CD14-positive monocyte (primary cell): Measurements from ENCODE around the gene METAP1D. TPM values are rescaled to one million over a fixed set of nuclear protein-coding genes. Genes with fewer than 3 reads are reported as not detected.

Experiments used
- DNase-seq, 3 donors: peaks; one replicate each; pipeline ENCODE4 v3.0.0-alpha.2; 2011 to 2022
- H2AFZ ChIP-seq: 2 replicates; pipeline ENCODE4 v1.6.0; 2012; ENCODE audit warnings: mild to moderate bottlenecking, low read depth, low read length, inconsistent platforms; ENCODE audit not compliant: insufficient read depth, poor library complexity, severe bottlenecking
- H3K27ac ChIP-seq, 2 donors: 1 replicate in 1 of 2; 2 replicates in 1 of 2; pipeline ENCODE4 v1.5.1; 2012 to 2013; ENCODE audit warnings: low read length in 2 of 2, control low read depth in 1 of 2, inconsistent platforms in 1 of 2, low read depth in 1 of 2, mild to moderate bottlenecking in 1 of 2
- H3K27me3 ChIP-seq, 2 donors: one replicate each; pipeline versions ENCODE4 v1.6.0 to v1.6.1; 2011 to 2013; ENCODE audit warnings: low read length in 2 of 2; ENCODE audit not compliant: control insufficient read depth in 2 of 2, insufficient read depth in 2 of 2
- H3K36me3 ChIP-seq, 2 donors: replicated peaks in 1 of 2; 1 replicate in 1 of 2; 2 replicates in 1 of 2; pipeline versions ENCODE4 v1.5.1 to v1.6.1; 2012 to 2013; ENCODE audit warnings: low read length in 2 of 2, control low read depth in 1 of 2, inconsistent platforms in 1 of 2, mild to moderate bottlenecking in 1 of 2; ENCODE audit not compliant: insufficient read depth in 2 of 2, control insufficient read depth in 1 of 2
- H3K4me1 ChIP-seq, 2 donors: 1 replicate in 1 of 2; 2 replicates in 1 of 2; pipeline versions ENCODE4 v1.5.1 to v1.6.1; 2012 to 2013; ENCODE audit warnings: low read length in 2 of 2, control low read depth in 1 of 2, inconsistent platforms in 1 of 2, mild to moderate bottlenecking in 1 of 2, moderate library complexity in 1 of 2; ENCODE audit not compliant: insufficient read depth in 2 of 2, control insufficient read depth in 1 of 2
- H3K4me2 ChIP-seq: replicated peaks from 2 replicates; pipeline ENCODE3; 2012; ENCODE audit warnings: low read length, moderate library complexity, mild to moderate bottlenecking; ENCODE audit not compliant: poor library complexity, severe bottlenecking; ENCODE audit errors: extremely low read depth
- H3K4me3 ChIP-seq, 3 experiments: fragments of 200-600 bp in 1 of 3; sonication (generic) in 1 of 3; replicated peaks in 1 of 3; 1 replicate in 2 of 3; 2 replicates in 1 of 3; pipeline ENCODE4 v1.5.1; 2011 to 2013; ENCODE audit warnings: low read length in 3 of 3, mild to moderate bottlenecking in 3 of 3, control low read depth in 2 of 3, low read depth in 2 of 3, inconsistent platforms in 1 of 3, moderate library complexity in 1 of 3
- H3K79me2 ChIP-seq: 2 replicates; pipeline ENCODE4 v1.6.0; 2012; ENCODE audit warnings: mild to moderate bottlenecking, control low read depth, inconsistent platforms, low read length, moderate library complexity; ENCODE audit not compliant: insufficient read depth
- H3K9ac ChIP-seq: 2 replicates; pipeline ENCODE4 v1.6.0; 2017; ENCODE audit warnings: low read length, mild to moderate bottlenecking; ENCODE audit not compliant: insufficient read depth, poor library complexity, severe bottlenecking
- H3K9me3 ChIP-seq, 2 donors: replicated peaks in 1 of 2; 1 replicate in 1 of 2; 2 replicates in 1 of 2; pipeline versions ENCODE4 v1.5.1 to v1.6.1; 2012 to 2013; ENCODE audit warnings: low read length in 2 of 2, control low read depth in 1 of 2; ENCODE audit not compliant: control insufficient read depth in 1 of 2, insufficient read depth in 1 of 2
- H4K20me1 ChIP-seq: 2 replicates; pipeline ENCODE4 v1.6.0; 2012; ENCODE audit warnings: mild to moderate bottlenecking, low read length, control low read depth, moderate library complexity; ENCODE audit not compliant: insufficient read depth
- H3K27ac Mint-ChIP-seq, 7 donors: one replicate each; pipeline ENCODE4 v1.8.0; 2020; ENCODE audit warnings: mild to moderate bottlenecking in 7 of 7, mixed read lengths in 7 of 7, moderate library complexity in 6 of 7, inconsistent platforms in 2 of 7
- H3K27me3 Mint-ChIP-seq, 3 donors: one replicate each; pipeline ENCODE4 v1.8.0; 2021 to 2022; ENCODE audit warnings: low read depth in 3 of 3, mild to moderate bottlenecking in 3 of 3, mixed read lengths in 3 of 3, moderate library complexity in 3 of 3, inconsistent platforms in 1 of 3
- H3K36me3 Mint-ChIP-seq, 2 donors: one replicate each; pipeline ENCODE4 v1.8.0; 2020; ENCODE audit warnings: mixed read lengths in 2 of 2, inconsistent platforms in 1 of 2, mild to moderate bottlenecking in 1 of 2
- H3K4me1 Mint-ChIP-seq: one replicate; pipeline ENCODE4 v1.8.0; 2020; ENCODE audit warnings: mild to moderate bottlenecking, mixed read lengths
- H3K4me3 Mint-ChIP-seq, 2 donors: one replicate each; pipeline ENCODE4 v1.8.0; 2020; ENCODE audit warnings: mild to moderate bottlenecking in 2 of 2, mixed read lengths in 2 of 2, moderate library complexity in 1 of 2
- H3K9me3 Mint-ChIP-seq, 7 donors: one replicate each; pipeline ENCODE4 v1.8.0; 2020 to 2022; ENCODE audit warnings: mixed read lengths in 7 of 7, mild to moderate bottlenecking in 6 of 7, moderate library complexity in 6 of 7, inconsistent platforms in 2 of 7
- CTCF ChIP-seq: fragments of 200-600 bp; IDR thresholded peaks from one replicate; pipeline ENCODE4 v1.8.0; 2022; ENCODE audit warnings: antibody characterized with exemption, mild to moderate bottlenecking
- WGBS: methylation state at CpG from one replicate; pipeline ENCODE4 v1.1.5; 2013; ENCODE audit warnings: missing lambda C conversion rate; ENCODE audit not compliant: insufficient coverage; 5-methylcytosine and 5-hydroxymethylcytosine counted together
- intact Hi-C, 2 donors: fragments of 100-400 bp; cut with micrococcal nuclease; formaldehyde crosslinking; loops; one replicate each; pipeline versions ENCODE4 v1.15.0 to v1.15.1; 2023
- polyA plus RNA-seq, 3 donors: library from polyadenylated mRNA; depleted of rRNA in 1 of 3; unstranded in 2 of 3; stranded (reverse) in 1 of 3; fragments of 300-500 nt in 2 of 3; fragments of >200 nt in 1 of 3; fragmentation: Illumina TruSeq in 2 of 3; gene quantifications; 1 replicate in 2 of 3; 2 replicates in 1 of 3; pipeline ENCODE4 v1.2.3, GENCODE V29; 2012 to 2021

Gene METAP1D
- polyA plus RNA-seq, 3 donors, result 0.37 to 1.7 (median 0.41) TPM

GRCh38 chr2:172085460-172086159 is 85.9 kb downstream of the METAP1D start, which contains the start of gene DLX1:
TSS of gene DLX1 (plus strand) at chr2:172085507. CDS start at chr2:172085678, 171 bp downstream.
- H3K9ac ChIP-seq, result peak within 1 kb of the TSS; percentile 38
- peaks cover 20 to 78% of the 10 kb centered on the region in 2 donors for H3K9me3 ChIP-seq
- H3K27me3 ChIP-seq, result peaks cover 92 to 100% of the 10 kb centered on the region in 2 donors
- H4K20me1 ChIP-seq, result peaks cover 22% of the 10 kb centered on the region
- H3K27ac Mint-ChIP-seq, result peak within 1 kb of the TSS in 2 of 7 donors; percentile 58 to 79
- H3K36me3 ChIP-seq, result no peaks in the 10 kb centered on the region
- no peak for DNase-seq
- peaks cover 66 to 74% of the 10 kb centered on the region in 2 donors for H3K4me1 ChIP-seq
- H3K79me2 ChIP-seq, result no peaks in the 10 kb centered on the region
- peak within 1 kb of the TSS; percentile 82 to 91 for H3K4me3 Mint-ChIP-seq
- H3K27me3 Mint-ChIP-seq, result peaks cover 96 to 100% (median 99%) of the 10 kb centered on the region in 3 donors
- H3K4me1 Mint-ChIP-seq, result peaks cover 79% of the 10 kb centered on the region
- H3K9me3 Mint-ChIP-seq, result peaks cover 0 to 80% (median 59%) of the 10 kb centered on the region in 7 donors
- peaks cover 20 to 28% of the 10 kb centered on the region in 2 donors for H3K36me3 Mint-ChIP-seq
- no peak for TF ChIP-seq CTCF
- intact Hi-C loops, result loop anchor here in 1 of 2 donors (2.0 kb wide), 1 partner anchor 17 kb away; the partner anchor contains the start of gene DLX2
- H2AFZ ChIP-seq, result peak within 1 kb of the TSS; percentile 80
- H3K27ac ChIP-seq, result no peak within 1 kb of the TSS
- 5% methylated on average over 22 of the region's 34 CpGs for WGBS
- peak within 1 kb of the TSS; percentile 98 for H3K4me2 ChIP-seq
- peak within 1 kb of the TSS; percentile 20 to 81 (median 53) for H3K4me3 ChIP-seq

- peak overlapping the region in 1 of 3 experiments; percentile 81 for H3K4me3 ChIP-seq
- H3K27me3 ChIP-seq, result peaks cover 90 to 100% of the 10 kb centered on the region in 2 donors
- peaks cover 17 to 69% of the 10 kb centered on the region in 2 donors for H3K9me3 ChIP-seq
- intact Hi-C loops, result no loop called here
- Mint-ChIP-seq H3K4me3 (peak overlapping the region; percentile 82 to 91), H3K27ac (peak overlapping the region in 2 of 7 donors; percentile 35 to 46), H3K9me3 (peaks cover 0 to 75% (median 54%) of the 10 kb centered on the region in 7 donors), H3K36me3 (peaks cover 20 to 29% of the 10 kb centered on the region in 2 donors), H3K27me3 (peaks cover 94 to 98% (median 98%) of the 10 kb centered on the region in 3 donors), H3K4me1 (peaks cover 74% of the 10 kb centered on the region)
- H3K36me3 ChIP-seq, result no peaks in the 10 kb centered on the region
- peak; percentile 26 for TF ChIP-seq CTCF
- H3K4me2 ChIP-seq, result peak overlapping the region; percentile 98
- no peak overlapping the region for H3K9ac ChIP-seq
- H4K20me1 ChIP-seq, result peaks cover 19% of the 10 kb centered on the region
- 4% methylated on average over 36 of the region's 54 CpGs for WGBS
- peak in 1 of 3 donors; percentile 36 for DNase-seq
- peaks cover 57 to 64% of the 10 kb centered on the region in 2 donors for H3K4me1 ChIP-seq
- no peaks in the 10 kb centered on the region for H3K79me2 ChIP-seq
- no peak overlapping the region for H3K27ac ChIP-seq
- peak overlapping the region; percentile 46 for H2AFZ ChIP-seq
Measured at GRCh38 chr2:172086241-172087206, 86.8 kb downstream of the METAP1D start.
